GM12891 (cell line): ENCODE results near the gene RHBG.

Experiments
- POLR2A ChIP-seq: IDR thresholded peaks from 2 replicates; pipeline ENCODE4 v1.6.1; 2011; ENCODE audit warnings: low read depth, low read length, control low read depth
- POLR2AphosphoS5 ChIP-seq: IDR thresholded peaks from 2 replicates; pipeline ENCODE4 v1.6.1; 2011; ENCODE audit warnings: low read depth, low read length, control low read depth
- POU2F2 ChIP-seq: IDR thresholded peaks from 2 replicates; pipeline ENCODE4 v1.6.1; 2011; ENCODE audit warnings: low read depth, mild to moderate bottlenecking, control low read depth, low read length, moderate library complexity

DNA sequence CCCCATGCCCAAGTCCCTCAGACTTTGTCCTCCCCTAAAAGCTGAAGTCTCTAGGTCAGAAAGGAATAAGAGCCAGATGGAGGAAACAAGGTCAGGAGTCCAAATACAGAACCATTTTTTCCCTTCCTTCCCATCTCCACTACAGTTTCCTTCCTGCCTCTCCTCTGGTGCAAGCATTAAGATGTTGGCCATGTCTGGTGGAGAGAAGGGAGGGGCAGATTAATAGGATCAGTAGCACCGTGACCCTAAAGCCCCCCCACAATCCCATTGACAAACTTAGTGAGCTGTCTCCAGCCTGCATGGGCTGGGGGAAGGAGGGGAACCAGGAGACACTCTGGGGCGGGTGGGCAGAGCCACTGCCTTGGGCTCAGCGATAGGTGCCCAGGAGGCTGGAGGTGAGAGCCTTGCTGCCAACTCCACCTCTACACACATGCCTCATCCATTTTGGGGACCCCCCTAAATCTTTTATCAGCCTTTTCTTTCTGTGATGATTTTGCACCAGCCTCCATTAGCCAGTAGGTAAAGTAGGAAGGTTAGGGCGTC, 59.8 kb downstream of the RHBG start:
- TF ChIP-seq POLR2AphosphoS5: no peak
- no peak for TF ChIP-seq POLR2A
- TF ChIP-seq POU2F2: no peak
